HG03280 (cell line): Measurements from ENCODE around the gene FADS1.
A peak's percentile ranks its signal among the peaks of the same experiment; 100 is the strongest.

Experiments
- ATAC-seq: cut with Tn5 transposase; IDR thresholded peaks from one replicate; pipeline ENCODE4 v1.9.1; 2021; ENCODE audit warnings: mild to moderate bottlenecking, moderate library complexity; ENCODE audit not compliant: unreplicated experiment

FADS1 gene

DNA sequence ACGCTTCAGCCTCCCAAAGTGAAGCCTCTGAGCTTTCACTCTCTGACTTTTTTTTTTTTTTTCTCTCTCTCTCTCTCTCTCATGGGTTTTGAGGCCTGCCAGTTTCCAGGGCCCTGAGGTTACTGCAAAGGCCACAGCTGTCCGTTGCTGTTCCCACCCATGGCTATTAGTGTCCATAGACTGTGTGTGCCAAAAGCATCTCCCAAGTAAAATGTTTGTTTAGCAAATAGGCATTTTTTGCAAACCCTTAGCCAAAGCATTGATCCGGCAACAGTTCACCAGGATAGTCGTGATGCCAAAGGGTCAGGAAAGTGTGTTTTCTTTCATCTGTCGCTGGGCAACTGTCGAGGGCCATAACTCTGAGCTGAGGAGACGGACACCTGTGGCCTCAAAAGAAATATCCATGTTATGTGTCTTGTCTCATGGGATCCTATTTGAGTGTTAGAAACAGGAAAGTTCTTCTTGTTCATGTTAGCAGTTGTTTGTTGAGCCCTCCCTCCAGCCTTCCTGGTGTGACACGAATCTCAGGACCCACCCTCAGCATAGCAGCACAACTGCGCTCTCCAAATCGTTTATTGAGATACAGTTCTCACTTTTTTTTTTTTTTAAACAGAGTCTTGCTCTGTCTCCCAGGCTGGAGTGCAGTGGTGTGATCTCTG is 29.7 kb upstream of the FADS1 start:
- ATAC-seq = no peak

DNA sequence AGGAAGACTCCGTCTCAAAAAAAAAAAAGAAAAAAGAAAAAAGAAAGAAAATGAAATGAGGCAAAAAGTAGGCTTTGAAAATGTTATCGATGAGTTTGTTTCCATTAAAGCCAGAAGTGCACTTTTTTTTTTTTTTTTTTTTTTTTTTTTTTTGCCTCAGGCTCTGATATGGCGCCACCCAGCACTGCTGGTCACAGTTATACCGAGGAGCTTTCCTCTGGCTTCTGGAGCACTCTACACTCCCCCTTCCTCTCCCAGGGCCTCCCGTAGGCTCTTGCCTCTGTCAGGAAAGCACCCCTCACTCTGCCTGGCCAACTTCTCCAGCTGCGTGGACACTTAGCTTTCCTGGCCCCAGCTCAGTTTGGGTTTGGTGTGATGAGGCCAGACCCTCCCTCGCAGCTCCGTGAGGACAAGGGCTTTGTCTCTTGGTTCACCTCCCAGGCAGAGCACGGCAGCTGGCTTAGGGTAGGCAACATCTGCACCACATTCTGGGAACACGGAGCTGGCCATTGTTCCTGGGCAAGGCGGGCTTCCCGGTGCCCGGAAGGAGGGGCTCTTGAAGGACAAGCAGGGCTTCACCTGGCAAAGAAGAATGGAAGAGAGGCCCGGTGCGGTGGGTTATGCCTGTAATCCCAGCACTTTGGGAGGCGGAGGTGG is 28.2 kb upstream of the FADS1 start:
- ATAC-seq = no peak

DNA sequence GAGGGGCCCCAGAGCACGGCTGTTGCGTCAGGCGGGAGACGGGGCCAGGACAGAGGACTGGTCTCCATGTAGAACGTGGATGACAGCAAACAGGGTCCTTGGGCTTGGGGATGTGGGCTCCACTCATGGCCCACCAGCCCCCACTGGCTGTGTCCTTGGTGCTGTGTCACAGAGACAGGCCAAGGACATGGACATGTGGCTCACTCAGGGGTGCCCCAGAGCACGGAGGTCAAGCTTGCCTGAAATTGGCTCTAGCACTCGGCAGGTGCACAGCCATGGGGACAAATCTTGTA is 25.7 kb upstream of the FADS1 start:
- no peak for ATAC-seq

DNA sequence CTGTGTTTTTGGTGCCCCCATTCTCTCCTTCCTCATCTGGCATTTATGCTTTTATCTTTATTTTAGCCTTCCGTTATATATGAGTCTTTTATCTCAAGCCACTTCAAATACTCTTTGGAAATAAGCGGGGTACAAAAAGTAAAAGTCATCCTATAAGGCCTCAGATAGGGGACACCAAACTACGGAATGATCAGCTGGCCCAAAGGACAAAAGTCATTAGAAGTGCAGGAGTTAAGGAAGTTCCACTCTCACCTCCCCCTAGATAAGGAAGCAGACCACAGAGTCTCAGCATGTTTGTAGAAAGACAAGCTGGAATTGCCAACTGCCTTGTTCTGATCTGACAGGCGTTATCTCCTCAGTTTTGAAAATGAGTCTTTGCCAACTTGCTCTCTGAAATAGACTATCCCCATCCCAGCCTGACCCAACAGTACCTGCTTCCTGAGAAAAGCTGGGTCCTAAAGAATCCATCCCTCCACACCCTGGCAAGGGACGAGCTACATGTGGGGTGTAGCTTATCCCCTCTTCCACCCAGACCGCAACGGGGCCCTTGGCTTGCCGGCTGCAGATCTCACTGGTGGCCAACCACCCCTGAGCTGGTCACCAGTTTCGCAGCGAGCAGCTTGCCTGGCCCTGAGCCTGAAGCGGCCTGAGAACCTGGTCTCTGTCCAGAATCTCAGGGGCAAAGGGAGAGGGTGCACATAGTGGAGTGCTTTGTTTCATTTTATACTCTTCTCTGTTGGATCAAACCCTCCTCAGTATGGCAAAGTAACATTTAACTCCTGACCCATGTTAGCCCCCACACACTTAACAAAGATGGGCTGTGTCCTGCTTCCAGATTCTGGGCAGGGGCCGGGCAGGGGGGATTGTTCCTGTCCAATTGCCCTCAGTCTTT is 25.1 kb upstream of the FADS1 start:
- ATAC-seq = no peak

DNA sequence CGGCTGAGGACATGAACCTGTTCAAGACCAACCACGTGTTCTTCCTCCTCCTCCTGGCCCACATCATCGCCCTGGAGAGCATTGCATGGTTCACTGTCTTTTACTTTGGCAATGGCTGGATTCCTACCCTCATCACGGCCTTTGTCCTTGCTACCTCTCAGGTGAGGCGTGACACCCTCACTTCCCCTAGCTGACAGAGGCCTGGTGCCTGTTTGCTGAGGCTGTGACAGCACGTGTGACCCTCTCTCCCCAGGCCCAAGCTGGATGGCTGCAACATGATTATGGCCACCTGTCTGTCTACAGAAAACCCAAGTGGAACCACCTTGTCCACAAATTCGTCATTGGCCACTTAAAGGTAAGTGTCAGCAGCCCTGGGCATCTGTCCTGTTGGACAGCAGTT is 23.6 kb upstream of the FADS1 start:
- ATAC-seq = no peak

DNA sequence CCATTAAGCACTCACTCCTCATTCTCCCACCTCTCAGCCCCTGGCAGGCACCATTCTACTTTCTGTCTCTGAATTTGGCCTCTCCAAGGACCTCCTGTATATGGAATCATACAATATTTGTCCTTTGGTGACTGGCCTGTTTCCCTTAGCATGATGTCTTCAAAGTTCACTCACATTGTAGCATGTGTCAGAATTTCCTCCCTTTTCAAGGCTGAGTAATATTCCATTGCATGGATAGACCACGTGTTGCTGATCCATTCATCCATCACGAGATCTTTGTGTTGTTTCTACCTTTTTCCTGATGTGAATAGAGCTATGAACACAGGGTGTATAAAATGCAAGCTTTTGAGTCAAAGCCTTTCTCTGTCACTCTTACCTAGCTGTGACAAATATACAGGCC is 22.9 kb upstream of the FADS1 start:
- no peak for ATAC-seq

DNA sequence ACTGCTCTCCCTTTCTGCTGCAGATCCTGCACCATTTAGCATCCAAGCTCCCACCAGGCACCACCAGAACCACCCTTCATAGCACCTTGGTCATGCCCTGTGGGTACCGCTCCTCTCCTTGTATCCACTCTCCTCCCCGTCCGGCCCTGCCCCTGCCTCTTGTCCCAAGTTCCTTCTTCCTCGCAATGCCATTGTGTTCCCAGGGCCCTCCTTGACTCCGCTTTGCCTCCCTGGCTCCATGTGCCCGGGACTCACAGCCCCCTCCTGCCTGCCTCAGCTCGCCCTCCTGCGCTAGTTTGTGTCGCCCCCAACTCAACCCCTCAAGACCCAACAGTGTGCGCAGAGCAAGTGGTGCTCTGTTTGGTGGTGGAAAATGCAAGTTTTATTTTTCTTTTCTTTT is 22.1 kb upstream of the FADS1 start:
- no peak for ATAC-seq

DNA sequence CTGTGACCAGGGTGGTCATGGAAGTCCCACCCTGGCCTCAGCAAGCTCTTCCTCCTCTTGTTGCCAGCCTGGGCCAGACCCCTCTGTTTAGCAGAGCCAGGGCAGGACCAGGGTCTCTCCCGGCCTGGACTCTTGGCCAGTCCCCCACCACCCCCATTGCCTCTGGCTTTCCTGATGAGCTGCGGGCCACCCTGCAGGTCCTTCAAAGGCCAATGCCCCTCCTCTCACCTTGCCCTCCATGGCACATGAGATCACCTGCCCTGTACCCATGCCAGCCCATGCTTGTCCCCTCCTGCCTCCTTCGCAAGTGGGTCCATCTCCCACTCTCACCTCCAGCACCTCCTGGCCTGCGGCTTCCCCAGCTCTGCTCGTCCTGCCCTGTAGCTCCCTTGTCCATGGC is 21.7 kb upstream of the FADS1 start:
- no peak for ATAC-seq

DNA sequence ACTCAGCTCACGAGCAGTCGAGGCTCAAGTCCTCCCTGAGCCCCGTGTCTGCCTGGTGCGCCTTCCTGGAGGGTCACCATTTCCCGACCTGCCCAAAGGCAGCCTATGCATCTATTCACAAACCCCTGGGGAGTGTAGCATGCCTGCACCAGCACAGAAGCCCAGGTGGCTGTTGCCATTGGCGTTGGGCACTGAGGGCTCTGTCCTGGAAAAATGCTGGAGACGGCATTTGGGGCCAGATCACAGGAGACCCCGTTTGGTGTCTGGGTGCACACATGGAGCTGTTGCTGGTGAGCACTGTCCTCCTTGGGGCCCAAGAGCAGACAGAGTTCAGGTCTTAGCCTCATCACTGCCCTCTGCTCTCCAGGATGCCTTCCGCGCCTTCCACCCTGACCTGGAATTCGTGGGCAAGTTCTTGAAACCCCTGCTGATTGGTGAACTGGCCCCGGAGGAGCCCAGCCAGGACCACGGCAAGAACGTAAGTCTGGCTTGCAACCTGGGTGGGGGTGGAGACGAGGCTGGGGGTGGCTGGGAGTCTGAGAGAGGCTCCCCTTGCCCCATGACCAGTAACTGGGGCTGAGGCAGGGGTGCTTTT is 20.7 kb upstream of the FADS1 start:
- ATAC-seq = no peak

DNA sequence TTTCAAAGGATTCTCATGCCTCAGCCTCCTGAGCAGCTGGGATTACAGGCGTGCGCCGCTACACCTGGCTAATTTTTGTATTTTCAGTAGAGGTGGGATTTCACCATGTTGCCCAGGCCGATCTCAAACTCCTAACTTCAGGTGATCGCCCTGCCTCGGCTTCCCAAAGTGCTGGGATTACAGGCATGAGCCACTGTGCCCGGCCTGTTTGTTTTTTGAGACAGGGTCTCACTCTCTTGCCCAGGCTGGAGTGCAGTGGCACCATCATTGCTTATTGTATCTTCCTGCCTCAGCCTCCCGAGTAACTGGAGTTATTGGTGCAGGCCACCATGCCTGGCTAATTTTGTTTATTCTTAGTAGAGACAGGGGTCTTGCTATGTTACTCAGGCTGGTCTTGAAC is 19.4 kb upstream of the FADS1 start:
- no peak for ATAC-seq

DNA sequence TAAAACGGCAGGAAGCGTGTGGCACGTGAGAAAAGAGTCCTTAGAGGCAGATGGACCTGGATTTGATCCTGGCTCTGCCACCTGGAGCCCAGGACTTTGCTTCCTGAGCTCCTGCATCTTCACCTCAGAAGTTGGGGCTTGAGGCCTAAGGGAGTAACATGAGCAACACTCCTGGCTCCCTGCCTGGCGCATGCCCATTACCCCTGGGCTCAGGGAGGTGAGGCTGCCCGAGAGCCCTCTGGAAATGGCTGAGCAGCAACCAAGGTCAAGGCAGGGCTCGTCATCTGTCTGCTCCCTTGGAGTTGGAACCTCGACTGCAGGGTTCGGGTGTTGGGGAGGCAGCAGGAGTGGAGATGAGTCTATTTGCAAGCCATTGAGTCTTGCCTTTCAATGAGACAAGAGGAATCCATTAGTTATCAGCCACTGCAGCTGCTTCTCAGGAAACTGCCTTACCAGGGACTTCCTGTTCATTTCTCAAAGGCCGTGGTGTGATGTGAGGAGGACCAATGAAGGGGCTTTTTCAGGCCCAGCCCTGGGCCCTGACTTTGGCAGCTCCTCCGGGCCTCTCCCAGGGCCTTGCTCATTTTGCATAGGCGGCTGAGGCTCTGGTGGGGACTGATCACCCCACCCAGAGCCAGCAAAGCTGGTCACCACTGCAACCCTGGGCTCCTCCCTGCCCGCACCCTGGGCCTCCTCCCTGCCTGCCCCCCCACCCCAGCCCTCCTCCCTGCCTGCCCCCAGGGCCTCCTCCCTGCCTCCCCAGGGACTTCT is 17.7 kb upstream of the FADS1 start:
- ATAC-seq = peak; percentile 82

DNA sequence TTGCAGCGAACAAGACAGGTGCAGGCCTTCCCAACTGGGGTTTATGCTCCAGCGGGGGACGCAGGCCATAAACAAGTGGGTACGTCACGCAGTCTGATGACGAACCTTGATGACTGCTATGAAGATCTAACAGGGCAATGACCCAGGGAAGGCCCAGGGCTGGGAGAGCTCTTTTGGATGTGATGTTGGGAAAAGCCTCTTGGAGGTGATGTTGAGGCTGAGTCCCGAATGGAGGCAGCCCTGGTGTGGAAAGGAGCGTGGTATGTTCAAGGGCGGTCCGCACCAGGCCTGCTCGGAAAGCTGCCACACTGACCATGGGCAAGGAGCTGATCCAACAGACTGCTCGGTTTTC is 17.1 kb upstream of the FADS1 start:
- ATAC-seq = no peak

DNA sequence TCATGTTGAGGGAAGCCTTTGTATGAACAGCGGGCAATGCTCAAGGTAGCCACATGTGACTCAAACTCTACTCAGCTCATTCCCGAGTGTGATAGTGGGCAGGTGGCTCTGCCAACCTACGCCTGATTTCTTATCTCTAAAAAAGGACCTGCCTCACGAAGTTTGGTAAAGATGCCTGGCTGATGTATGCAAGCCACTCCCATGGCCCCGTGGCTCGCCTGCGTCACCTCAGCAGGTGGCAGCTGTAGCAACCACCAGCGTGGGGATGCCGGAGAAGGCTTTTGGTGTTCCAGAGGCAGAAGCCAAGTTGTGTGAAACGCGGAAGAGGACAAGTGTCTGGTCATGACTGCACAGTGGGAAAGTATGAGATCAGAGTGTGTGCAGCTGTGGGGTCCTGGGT is 16.7 kb upstream of the FADS1 start:
- no peak for ATAC-seq

DNA sequence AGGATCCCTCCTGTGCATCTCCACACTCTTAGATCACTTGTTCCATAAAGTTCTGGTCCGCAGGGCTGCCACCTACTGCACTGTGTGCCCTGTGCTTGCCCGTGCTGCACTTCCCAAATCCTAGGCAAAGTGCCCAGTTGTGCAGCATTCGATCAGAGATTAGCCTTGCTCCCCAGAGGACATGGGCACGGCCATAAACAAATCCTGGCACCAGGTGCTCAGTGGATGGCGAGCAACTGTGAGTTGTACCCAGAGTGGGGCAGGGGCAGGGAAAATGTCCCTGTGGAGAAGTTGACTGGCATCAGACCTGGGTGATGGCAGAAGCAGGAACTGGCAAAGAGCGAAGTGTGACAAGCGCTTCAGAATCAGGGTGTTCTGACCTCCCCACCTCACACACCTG is 16.0 kb upstream of the FADS1 start:
- ATAC-seq = no peak

DNA sequence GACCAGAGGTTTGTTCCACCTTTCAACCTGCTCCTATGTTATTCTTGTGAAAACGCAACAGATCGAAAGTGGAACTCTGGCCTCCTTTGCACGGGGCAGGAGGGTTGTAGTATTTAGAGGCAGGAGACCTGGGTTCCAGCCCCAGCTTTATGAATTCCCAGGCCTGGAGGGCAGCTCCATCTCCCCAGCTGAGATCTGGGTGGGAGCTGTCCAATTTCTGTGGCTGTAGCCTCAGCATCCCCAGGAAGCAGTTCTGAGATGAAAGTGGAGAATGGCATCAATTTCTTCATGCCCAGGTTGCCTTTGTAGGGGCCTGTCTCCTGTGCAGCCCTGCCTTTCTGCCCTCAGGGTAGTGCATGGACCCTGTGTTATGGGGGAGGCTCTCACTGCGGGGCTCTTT is 15.4 kb upstream of the FADS1 start:
- no peak for ATAC-seq

DNA sequence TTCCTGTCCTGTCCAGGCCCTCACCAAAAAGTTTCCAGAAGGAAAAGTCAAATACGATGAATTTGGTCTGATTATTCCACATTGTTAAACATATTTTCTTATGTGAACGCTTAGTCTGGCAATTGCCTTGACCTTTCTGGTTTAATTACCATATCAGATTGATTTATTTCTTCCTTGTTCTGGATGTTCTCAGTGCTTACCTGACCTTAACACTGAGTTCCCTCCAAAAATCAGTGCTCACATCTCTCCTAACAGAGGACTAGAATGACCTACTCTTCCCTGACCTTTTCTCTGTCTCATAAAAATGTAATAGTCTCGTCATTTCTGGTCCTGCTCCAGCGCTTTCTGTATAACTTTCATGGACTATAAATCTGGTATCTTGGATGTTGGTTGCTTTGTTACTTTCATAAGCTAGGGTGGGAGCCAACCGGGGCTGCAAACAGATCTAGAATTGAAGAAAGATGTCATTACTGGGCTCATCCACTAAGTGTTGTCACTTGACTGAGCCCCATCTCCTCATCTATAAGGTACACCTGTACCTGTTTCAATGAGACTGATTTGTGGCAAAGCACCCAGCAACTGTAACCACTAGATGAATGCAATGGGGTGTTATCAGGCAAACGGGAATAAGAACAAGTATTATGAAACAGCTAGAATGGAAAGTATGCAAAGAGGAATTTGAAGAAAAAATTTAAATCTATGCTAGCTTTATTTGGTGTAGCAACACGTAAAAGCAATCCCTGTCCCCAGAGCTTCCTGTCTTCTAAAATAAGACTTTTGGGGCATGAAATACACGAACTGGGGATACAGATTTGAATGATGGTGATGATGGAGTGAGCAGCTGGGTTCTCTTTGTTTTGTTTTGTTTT is 13.7 kb upstream of the FADS1 start:
- ATAC-seq = no peak

DNA sequence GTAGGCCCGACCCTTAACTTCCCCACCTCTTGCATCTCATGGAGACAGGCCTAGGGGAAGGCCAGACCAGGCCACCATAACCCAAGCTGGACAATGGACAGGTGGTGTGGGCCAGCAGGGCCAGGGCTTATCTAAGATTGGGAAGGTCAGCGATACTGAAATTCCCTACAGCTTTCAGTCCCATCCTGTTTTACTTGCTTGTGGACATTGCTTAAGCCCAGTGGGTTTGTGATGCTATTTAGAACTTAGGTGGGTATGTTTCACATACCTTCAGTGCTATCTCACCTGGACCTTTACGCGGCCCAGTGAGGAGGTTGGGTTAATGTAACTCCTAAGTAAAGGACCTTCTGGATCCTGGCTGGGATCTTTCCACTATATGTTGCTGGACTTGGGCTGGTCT is 13.0 kb upstream of the FADS1 start:
- no peak for ATAC-seq

DNA sequence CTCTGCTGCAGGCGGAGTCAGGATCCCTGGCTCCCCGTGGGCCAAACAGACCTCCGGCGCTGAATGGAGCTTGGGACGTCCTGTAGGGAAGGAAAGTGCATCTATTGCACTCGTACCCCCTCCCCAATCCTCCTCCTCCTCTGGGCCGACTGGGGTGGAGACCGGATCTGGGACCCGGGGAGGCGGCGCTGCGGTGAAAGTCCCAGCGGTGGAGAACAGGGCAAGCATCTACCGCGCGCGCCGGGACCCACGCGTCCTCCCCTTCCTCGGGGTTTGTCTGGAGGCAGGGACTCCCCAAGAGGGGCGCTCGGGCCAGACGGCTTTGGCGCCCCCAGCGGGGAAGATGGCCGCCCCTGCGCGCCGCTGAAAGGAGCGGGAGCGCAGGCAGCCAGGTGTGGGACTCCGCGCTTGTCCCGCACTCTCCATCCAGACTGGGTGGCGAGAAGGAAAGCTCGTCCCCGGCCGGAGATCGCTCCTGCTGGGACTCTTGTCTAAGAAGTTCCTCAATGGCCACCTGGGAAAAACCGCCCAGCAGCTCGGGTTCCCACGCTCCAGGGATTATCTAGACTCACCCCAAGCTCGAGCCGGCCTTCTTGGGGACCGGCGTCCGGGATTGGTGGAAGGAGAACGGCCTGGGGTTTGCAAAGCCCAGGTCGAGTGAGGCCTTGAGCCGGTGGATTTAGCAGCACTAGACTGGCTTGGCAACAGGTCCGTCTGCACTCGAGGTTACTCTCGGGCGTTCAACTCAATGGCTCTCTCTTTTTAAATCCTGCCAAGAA is 12.0 kb upstream of the FADS1 start:
- ATAC-seq = no peak

DNA sequence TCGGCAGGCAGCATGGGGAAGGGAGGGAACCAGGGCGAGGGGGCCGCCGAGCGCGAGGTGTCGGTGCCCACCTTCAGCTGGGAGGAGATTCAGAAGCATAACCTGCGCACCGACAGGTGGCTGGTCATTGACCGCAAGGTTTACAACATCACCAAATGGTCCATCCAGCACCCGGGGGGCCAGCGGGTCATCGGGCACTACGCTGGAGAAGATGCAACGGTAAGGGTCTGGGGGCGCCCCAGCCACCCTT is 11.5 kb upstream of the FADS1 start:
- ATAC-seq = no peak
